ENCODE measurements around the gene NDUFS1. TPM values are rescaled to one million over a fixed set of nuclear protein-coding genes. Genes with fewer than 3 reads are reported as not detected.

Gene NDUFS1
- total RNA-seq, 1 donor from 2014 or later = 85.7 TPM

- no peaks in the 10 kb centered on the region for H3K9me3 Mint-ChIP-seq
- no peaks in the 10 kb centered on the region for H3K27me3 Mint-ChIP-seq (ENCODE audit: low read depth)
- DNase-seq (ENCODE audit: low read depth, low spot score) = no peak
- TF ChIP-seq, protein P1, sequence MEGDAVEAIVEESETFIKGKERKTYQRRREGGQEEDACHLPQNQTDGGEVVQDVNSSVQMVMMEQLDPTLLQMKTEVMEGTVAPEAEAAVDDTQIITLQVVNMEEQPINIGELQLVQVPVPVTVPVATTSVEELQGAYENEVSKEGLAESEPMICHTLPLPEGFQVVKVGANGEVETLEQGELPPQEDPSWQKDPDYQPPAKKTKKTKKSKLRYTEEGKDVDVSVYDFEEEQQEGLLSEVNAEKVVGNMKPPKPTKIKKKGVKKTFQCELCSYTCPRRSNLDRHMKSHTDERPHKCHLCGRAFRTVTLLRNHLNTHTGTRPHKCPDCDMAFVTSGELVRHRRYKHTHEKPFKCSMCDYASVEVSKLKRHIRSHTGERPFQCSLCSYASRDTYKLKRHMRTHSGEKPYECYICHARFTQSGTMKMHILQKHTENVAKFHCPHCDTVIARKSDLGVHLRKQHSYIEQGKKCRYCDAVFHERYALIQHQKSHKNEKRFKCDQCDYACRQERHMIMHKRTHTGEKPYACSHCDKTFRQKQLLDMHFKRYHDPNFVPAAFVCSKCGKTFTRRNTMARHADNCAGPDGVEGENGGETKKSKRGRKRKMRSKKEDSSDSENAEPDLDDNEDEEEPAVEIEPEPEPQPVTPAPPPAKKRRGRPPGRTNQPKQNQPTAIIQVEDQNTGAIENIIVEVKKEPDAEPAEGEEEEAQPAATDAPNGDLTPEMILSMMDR (conservative IDR thresholded peaks at IDR 0.05) = no peak
- H3K4me1 Mint-ChIP-seq = peaks cover 16% of the 10 kb centered on the region
- H3K36me3 Mint-ChIP-seq (ENCODE audit: low read depth) = peaks cover 3% of the 10 kb centered on the region
- no peak overlapping the region for H3K4me3 Mint-ChIP-seq
- H3K27ac Mint-ChIP-seq (ENCODE audit: unreplicated experiment) = peak overlapping the region; percentile 64
Measured at GRCh38 chr2:206092297-206092696, 66.9 kb downstream of the NDUFS1 start.

DNA sequence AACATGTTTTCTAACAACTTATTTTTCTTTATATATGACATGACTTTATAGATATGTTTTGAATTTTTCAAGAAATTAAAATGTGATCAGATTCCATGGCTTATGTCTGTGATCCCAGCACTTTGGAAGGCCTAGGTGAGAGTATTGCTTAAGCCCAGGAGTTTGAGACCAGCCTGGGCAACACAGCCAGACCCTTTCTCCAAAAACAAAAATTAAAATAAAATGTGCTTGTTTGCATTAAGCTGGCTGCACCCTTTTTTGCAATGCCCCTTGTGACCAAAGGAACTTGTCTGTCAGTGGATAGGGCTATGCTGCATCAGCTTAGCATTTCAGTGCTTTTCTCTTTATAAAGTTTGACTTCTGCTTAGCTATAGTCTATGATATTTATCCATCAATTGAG lies 71.0 kb downstream of the NDUFS1 start:
- TF ChIP-seq, protein P1 (conservative IDR thresholded peaks at IDR 0.05) = no peak
- H3K4me3 Mint-ChIP-seq = peak overlapping the region; percentile 66
- peaks cover 3% of the 10 kb centered on the region for H3K36me3 Mint-ChIP-seq (ENCODE audit: low read depth)
- H3K27me3 Mint-ChIP-seq (ENCODE audit: low read depth) = no peaks in the 10 kb centered on the region
- H3K27ac Mint-ChIP-seq (ENCODE audit: unreplicated experiment) = no peak overlapping the region
- DNase-seq (ENCODE audit: low read depth, low spot score) = no peak
- H3K4me1 Mint-ChIP-seq = peaks cover 41% of the 10 kb centered on the region
- H3K9me3 Mint-ChIP-seq = no peaks in the 10 kb centered on the region

GRCh38 chr2:206086716-206087350 lies 72.4 kb downstream of the NDUFS1 start:
- peak overlapping the region; percentile 98 for H3K4me3 Mint-ChIP-seq
- no peak overlapping the region for H3K27ac Mint-ChIP-seq (ENCODE audit: unreplicated experiment)
- DNase-seq (ENCODE audit: low read depth, low spot score) = no peak
- H3K36me3 Mint-ChIP-seq (ENCODE audit: low read depth) = peaks cover 3% of the 10 kb centered on the region
- H3K9me3 Mint-ChIP-seq = no peaks in the 10 kb centered on the region
- H3K27me3 Mint-ChIP-seq (ENCODE audit: low read depth) = no peaks in the 10 kb centered on the region
- TF ChIP-seq, protein P1 (conservative IDR thresholded peaks at IDR 0.05) = no peak
- peaks cover 33% of the 10 kb centered on the region for H3K4me1 Mint-ChIP-seq

GRCh38 chr2:206085742-206086445 lies 73.3 kb downstream of the NDUFS1 start, which contains the start of gene INO80D:
TSS of gene INO80D (minus strand) at chr2:206086174. CDS start at chr2:206063016, 23,158 bp downstream.
- DNase-seq (ENCODE audit: low read depth, low spot score) = peak; percentile 57
- Mint-ChIP-seq H3K36me3 (ENCODE audit: low read depth) (peaks cover 3% of the 10 kb centered on the region), H3K27ac (ENCODE audit: unreplicated experiment) (peak within 1 kb of the TSS; percentile 99), H3K27me3 (ENCODE audit: low read depth) (no peaks in the 10 kb centered on the region), H3K4me1 (peaks cover 37% of the 10 kb centered on the region), H3K9me3 (no peaks in the 10 kb centered on the region), H3K4me3 (peak within 1 kb of the TSS; percentile 98)
- TF ChIP-seq, protein P1 (conservative IDR thresholded peaks at IDR 0.05) = peak; percentile 62

DNA sequence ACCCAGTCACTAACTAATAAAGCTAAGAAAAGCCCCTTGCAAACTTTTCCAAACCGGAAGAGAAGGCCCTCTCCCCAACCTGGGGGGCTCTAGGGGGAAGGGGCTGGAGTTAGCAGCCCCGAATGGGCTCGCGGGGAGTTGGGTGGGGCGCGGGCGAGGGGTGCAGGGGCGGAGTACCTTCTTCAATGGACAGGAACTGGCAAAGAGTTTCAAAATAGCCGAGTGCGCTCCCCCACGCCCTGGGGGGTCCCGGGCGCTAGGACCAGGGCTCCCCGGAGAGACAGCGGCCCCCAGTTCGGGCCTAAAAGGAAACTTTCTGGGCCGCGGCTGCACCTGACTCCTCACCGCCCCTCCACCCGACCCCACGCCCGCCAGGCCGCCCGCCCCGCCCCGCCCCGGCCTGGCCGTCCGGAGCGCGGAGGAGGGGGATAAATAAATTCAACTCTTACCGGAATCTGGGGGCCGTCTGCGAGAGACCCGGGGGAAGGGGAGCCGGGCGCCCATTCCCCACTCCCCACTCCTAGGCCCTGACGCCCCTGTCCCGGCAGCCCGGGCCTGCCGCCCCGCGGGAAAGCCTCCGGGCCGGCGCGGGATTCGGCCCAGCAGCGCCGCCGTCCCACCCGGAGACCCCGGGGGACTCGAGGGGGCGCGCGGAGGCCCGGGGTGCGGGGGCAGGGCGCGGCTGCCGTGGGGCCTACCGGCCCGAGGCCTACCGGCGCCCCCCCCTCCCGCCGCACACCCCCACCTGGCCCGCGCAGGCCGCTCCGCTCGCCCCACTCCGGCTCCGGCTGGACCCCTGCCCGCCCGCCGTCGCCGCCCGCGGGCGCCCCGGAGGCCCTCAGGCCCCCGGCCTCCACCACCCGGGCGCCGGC lies 74.1 kb downstream of the NDUFS1 start:
- Mint-ChIP-seq H3K27me3 (ENCODE audit: low read depth) (no peaks in the 10 kb centered on the region), H3K36me3 (ENCODE audit: low read depth) (peaks cover 3% of the 10 kb centered on the region), H3K9me3 (no peaks in the 10 kb centered on the region), H3K4me3 (peak overlapping the region; percentile 97), H3K4me1 (peaks cover 39% of the 10 kb centered on the region), H3K27ac (ENCODE audit: unreplicated experiment) (peak overlapping the region; percentile 90)
- DNase-seq (ENCODE audit: low read depth, low spot score) = peak; percentile 30
- TF ChIP-seq, protein P1 (conservative IDR thresholded peaks at IDR 0.05) = no peak

Data from neural crest cell (in vitro differentiated cells).